B cell (primary cell): Measurements from ENCODE around the gene SCUBE1. TPM values are rescaled to one million over a fixed set of nuclear protein-coding genes. Genes with fewer than 3 reads are reported as not detected.

Experiments
- ATAC-seq: fragments of 200-7000 bp; cut with Tn5 transposase; one replicate; pipeline ENCODE4 v1.10.0; 2021; ENCODE audit warnings: low read depth, mild to moderate bottlenecking, moderate number of reproducible peaks, moderate library complexity
- CTCF ChIA-PET: fragments of 350-600 bp; sonication (Branson Sonifier 250); formaldehyde crosslinking; loops from one replicate; lab custom pipeline; 2021; ENCODE audit warnings: antibody characterized with exemption, inconsistent platforms; lab: Charles Lee
- POLR2A ChIA-PET: fragments of 350-600 bp; sonication (Branson Sonifier 250); formaldehyde crosslinking; loops from one replicate; lab custom pipeline; 2021; ENCODE audit warnings: antibody characterized with exemption; lab: Charles Lee
- DNase-seq: peaks from one replicate; pipeline ENCODE4 v3.0.0; 2013
- H2AFZ ChIP-seq: 2 replicates; pipeline ENCODE4 v1.6.1; 2012; ENCODE audit warnings: mild to moderate bottlenecking, low read depth, low read length; ENCODE audit not compliant: insufficient read depth, poor library complexity, severe bottlenecking
- H3K27ac ChIP-seq, 2 donors: 1 replicate in 1 of 2; 2 replicates in 1 of 2; pipeline ENCODE4 v1.5.1; 2012 to 2013; ENCODE audit warnings: low read length in 2 of 2, mild to moderate bottlenecking in 2 of 2, moderate library complexity in 1 of 2
- H3K27me3 ChIP-seq, 4 experiments: fragments of 200-600 bp in 1 of 4; sonication (generic) in 1 of 4; replicated peaks in 1 of 4; 1 replicate in 2 of 4; 2 replicates in 2 of 4; pipeline versions ENCODE4 v1.6.1 to v1.7.0; 2013 to 2016; ENCODE audit warnings: low read length in 3 of 4, mild to moderate bottlenecking in 2 of 4, mixed read lengths in 1 of 4, moderate library complexity in 1 of 4; ENCODE audit not compliant: insufficient read depth in 4 of 4, control insufficient read depth in 3 of 4; ENCODE audit errors: control extremely low read depth in 1 of 4
- H3K36me3 ChIP-seq, 2 experiments: replicated peaks in 1 of 2; 1 replicate in 1 of 2; 2 replicates in 1 of 2; pipeline versions ENCODE4 v1.6.1 to v1.7.1; 2013; ENCODE audit warnings: low read length in 1 of 2; ENCODE audit not compliant: insufficient read depth in 2 of 2, control insufficient read depth in 1 of 2; ENCODE audit errors: control extremely low read depth in 1 of 2, extremely low read depth in 1 of 2
- H3K4me1 ChIP-seq, 2 donors: fragments of 200-600 bp in 1 of 2; sonication (generic) in 1 of 2; 1 replicate in 1 of 2; 2 replicates in 1 of 2; pipeline versions ENCODE4 v1.5.1 to v1.6.1; 2013 to 2017; ENCODE audit warnings: low read length in 2 of 2; ENCODE audit not compliant: control insufficient read depth in 2 of 2, insufficient read depth in 2 of 2
- H3K4me2 ChIP-seq: replicated peaks from 2 replicates; pipeline ENCODE3; 2012; ENCODE audit warnings: mild to moderate bottlenecking, low read depth, low read length; ENCODE audit not compliant: poor library complexity, severe bottlenecking
- H3K4me3 ChIP-seq, 5 experiments: fragments of 200-600 bp in 1 of 5; sonication (generic) in 1 of 5; 1 replicate in 3 of 5; 2 replicates in 2 of 5; pipeline versions ENCODE4 v1.5.1 to v1.7.0; 2011 to 2016; ENCODE audit warnings: low read length in 4 of 5, mild to moderate bottlenecking in 4 of 5, low read depth in 2 of 5, control low read depth in 1 of 5, moderate library complexity in 1 of 5; ENCODE audit not compliant: insufficient read depth in 1 of 5; ENCODE audit errors: control extremely low read depth in 1 of 5, extremely low read depth in 1 of 5
- H3K79me2 ChIP-seq: fragments of 200-600 bp; sonication (generic); one replicate; pipeline ENCODE4 v1.6.0; 2016; ENCODE audit warnings: low read length; ENCODE audit not compliant: control insufficient read depth, insufficient read depth
- H3K9ac ChIP-seq: fragments of 200-600 bp; sonication (generic); 2 replicates; pipeline ENCODE4 v1.6.1; 2017; ENCODE audit warnings: mild to moderate bottlenecking, low read length, moderate library complexity
- H3K9me3 ChIP-seq, 3 donors: one replicate each; pipeline versions ENCODE4 v1.6.1 to v1.7.1; 2013; ENCODE audit warnings: low read length in 2 of 3; ENCODE audit not compliant: control insufficient read depth in 2 of 3, insufficient read depth in 1 of 3; ENCODE audit errors: control extremely low read depth in 1 of 3
- H4K20me1 ChIP-seq: 2 replicates; pipeline ENCODE4 v1.6.0; 2012; ENCODE audit warnings: mild to moderate bottlenecking, low read length; ENCODE audit not compliant: insufficient read depth, control insufficient read depth, poor library complexity, severe bottlenecking
- H3K27ac Mint-ChIP-seq: one replicate; pipeline ENCODE4 v1.8.0; 2021; ENCODE audit warnings: mixed read lengths
- H3K27me3 Mint-ChIP-seq: one replicate; pipeline ENCODE4 v1.8.0; 2021; ENCODE audit warnings: mixed read lengths
- H3K4me1 Mint-ChIP-seq: one replicate; pipeline ENCODE4 v1.8.0; 2021; ENCODE audit warnings: mixed read lengths
- H3K4me3 Mint-ChIP-seq: one replicate; pipeline ENCODE4 v1.8.0; 2021; ENCODE audit warnings: mixed read lengths
- H3K9me3 Mint-ChIP-seq: one replicate; pipeline ENCODE4 v1.8.0; 2022; ENCODE audit warnings: mixed read lengths; ENCODE audit not compliant: insufficient read depth
- EZH2 ChIP-seq: IDR thresholded peaks from 2 replicates; pipeline ENCODE4 v1.6.1; 2012; ENCODE audit warnings: borderline replicate concordance, low read depth, mild to moderate bottlenecking, moderate library complexity, low read length; ENCODE audit not compliant: insufficient read depth, poor library complexity, severe bottlenecking
- WGBS: methylation state at CpG from one replicate; pipeline ENCODE4 v1.1.5; 2013; ENCODE audit warnings: missing lambda C conversion rate; ENCODE audit not compliant: insufficient coverage; 5-methylcytosine and 5-hydroxymethylcytosine counted together
- intact Hi-C: fragments of 100-400 bp; cut with micrococcal nuclease; formaldehyde crosslinking; loops from one replicate; pipeline ENCODE4 v1.10.0; 2022
- polyA minus RNA-seq: library from RNA; depleted of rRNA, polyadenylated mRNA; stranded (reverse); fragments of >200 nt; gene quantifications from 2 replicates; pipeline ENCODE4 v1.2.3, GENCODE V29; 2012
- polyA plus RNA-seq: library from polyadenylated mRNA; depleted of rRNA; stranded (reverse); fragments of >200 nt; gene quantifications from 2 replicates; pipeline ENCODE4 v1.2.3, GENCODE V29; 2012
- total RNA-seq, 2 donors: library from RNA; stranded (reverse); fragments of 120-200 nt in 1 of 2; gene quantifications; 1 replicate in 1 of 2; 2 replicates in 1 of 2; pipeline versions ENCODE4 v1.2.3 to v1.2.4, GENCODE V29; 2013 to 2022
- TF ChIP-seq, protein P1 (sequence below): fragments of 200-600 bp; IDR thresholded peaks from one replicate; pipeline ENCODE4 v1.8.0; 2022; ENCODE audit warnings: antibody characterized with exemption, mild to moderate bottlenecking

The SCUBE1 gene
- total RNA-seq: not detected in 2 replicates
- total RNA-seq (2013): not detected
- polyA plus RNA-seq: 0.14 TPM in 1 of 2 replicates, not detected in the other
- polyA minus RNA-seq: 0.09 and 0.50 TPM in 2 replicates

DNA sequence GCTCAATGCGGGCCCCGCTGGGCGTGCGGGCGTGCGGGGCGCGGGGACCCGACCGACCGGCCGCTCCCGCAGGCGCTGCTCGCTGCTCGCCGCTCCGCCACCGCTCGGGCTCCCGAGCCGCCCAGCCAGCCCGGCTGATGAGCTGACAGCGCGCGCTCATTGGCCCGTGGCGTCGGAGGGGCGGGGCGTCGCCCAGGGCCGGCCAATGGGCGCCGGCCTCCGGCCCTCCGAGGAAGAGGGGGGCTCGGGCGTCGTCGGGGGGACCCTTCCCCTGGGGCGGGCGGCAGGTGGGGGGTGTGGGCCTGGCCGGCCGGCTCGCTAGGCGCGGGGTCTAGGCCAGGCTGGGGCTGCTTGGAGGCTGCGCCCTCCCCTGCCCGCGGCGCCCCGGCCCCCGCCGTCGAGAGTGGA is at the start of gene SCUBE1:
TSS of gene SCUBE1 (minus strand) at position 111 of the 408 bp plus-strand sequence. CDS start 111 bp downstream, outside the sequence.
- peak; percentile 68 for ATAC-seq

DNA sequence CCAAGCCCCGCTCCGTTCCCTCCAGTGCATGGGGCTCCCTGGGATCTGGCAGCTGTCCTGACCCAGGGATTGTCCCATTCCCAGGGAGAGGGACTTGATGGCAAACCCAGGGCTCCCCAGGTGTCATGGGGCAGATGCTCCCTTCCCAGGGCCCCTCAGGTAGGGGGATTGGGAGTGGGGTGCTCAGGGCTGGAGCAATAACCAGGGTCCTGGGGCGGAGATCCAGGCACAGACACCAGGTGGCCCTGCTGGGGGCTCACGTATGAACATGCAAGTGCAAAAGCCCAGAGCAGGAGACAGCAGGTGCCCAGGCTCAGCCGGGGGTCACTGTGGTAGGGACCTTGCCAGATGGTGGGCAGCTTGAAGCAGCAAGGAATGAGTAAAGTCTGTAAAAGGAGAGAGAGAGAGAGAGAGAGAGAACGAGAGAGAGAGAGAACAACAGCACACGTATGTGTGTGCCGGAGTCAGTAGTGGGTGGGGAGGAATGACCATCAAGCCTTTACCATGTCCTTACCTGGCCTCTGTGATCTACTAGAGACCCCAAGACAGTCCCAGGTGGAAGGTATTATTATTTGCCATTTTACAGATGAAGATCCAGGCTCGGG is 49.3 kb upstream of the SCUBE1 start:
- Histone ChIP-seq H3K4me1 (no peaks in the 10 kb centered on the region), H3K9ac (no peak overlapping the region), H3K9me3 (no peaks in the 10 kb centered on the region), H3K4me3 (no peak overlapping the region), H3K27me3 (peaks cover 0 to 12% (median 4%) of the 10 kb centered on the region in 4 experiments), H2AFZ (no peak overlapping the region), H3K4me2 (no peak overlapping the region), H3K27ac (no peak overlapping the region), H4K20me1 (no peaks in the 10 kb centered on the region), H3K79me2 (no peaks in the 10 kb centered on the region), H3K36me3 (no peaks in the 10 kb centered on the region)
- ChIA-PET CTCF (no interaction called here), POLR2A (interaction anchor here (0.6 kb wide), 1 partner anchor 247 kb away, joined by 3 read pairs; no protein-coding TSS in a partner anchor)
- no peaks in the 10 kb centered on the region for H3K4me1 Mint-ChIP-seq
- DNase-seq (no peak), ATAC-seq (no peak)
- H3K4me3 Mint-ChIP-seq: no peak overlapping the region
- 92% methylated on average over 8 of the region's 9 CpGs for WGBS
- intact Hi-C loops: no loop called here
- TF ChIP-seq, protein P1, sequence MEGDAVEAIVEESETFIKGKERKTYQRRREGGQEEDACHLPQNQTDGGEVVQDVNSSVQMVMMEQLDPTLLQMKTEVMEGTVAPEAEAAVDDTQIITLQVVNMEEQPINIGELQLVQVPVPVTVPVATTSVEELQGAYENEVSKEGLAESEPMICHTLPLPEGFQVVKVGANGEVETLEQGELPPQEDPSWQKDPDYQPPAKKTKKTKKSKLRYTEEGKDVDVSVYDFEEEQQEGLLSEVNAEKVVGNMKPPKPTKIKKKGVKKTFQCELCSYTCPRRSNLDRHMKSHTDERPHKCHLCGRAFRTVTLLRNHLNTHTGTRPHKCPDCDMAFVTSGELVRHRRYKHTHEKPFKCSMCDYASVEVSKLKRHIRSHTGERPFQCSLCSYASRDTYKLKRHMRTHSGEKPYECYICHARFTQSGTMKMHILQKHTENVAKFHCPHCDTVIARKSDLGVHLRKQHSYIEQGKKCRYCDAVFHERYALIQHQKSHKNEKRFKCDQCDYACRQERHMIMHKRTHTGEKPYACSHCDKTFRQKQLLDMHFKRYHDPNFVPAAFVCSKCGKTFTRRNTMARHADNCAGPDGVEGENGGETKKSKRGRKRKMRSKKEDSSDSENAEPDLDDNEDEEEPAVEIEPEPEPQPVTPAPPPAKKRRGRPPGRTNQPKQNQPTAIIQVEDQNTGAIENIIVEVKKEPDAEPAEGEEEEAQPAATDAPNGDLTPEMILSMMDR: no peak
- TF ChIP-seq EZH2: no peak
- no peaks in the 10 kb centered on the region for H3K9me3 Mint-ChIP-seq
- peaks cover 10% of the 10 kb centered on the region for H3K27me3 Mint-ChIP-seq
- no peak overlapping the region for H3K27ac Mint-ChIP-seq

More for the DNA sequence above, at the start of gene SCUBE1:
- Histone ChIP-seq H3K27ac (no peak within 1 kb of the TSS), H2AFZ (no peak within 1 kb of the TSS), H3K9me3 (peaks cover 0 to 3% (median 0%) of the 10 kb centered on the region in 3 donors), H3K4me3 (no peak within 1 kb of the TSS), H3K4me2 (peak within 1 kb of the TSS; percentile 67), H3K27me3 (peaks cover 0 to 57% (median 18%) of the 10 kb centered on the region in 4 experiments), H4K20me1 (no peaks in the 10 kb centered on the region), H3K4me1 (peaks cover 0 to 9% of the 10 kb centered on the region in 2 donors), H3K9ac (no peak within 1 kb of the TSS), H3K79me2 (no peaks in the 10 kb centered on the region), H3K36me3 (no peaks in the 10 kb centered on the region)
- Mint-ChIP-seq H3K4me3 (peak within 1 kb of the TSS; percentile 68), H3K9me3 (no peaks in the 10 kb centered on the region), H3K27ac (no peak within 1 kb of the TSS), H3K4me1 (peaks cover 13% of the 10 kb centered on the region), H3K27me3 (peaks cover 58% of the 10 kb centered on the region)
- intact Hi-C loops: no loop called here
- CTCF ChIA-PET: no interaction called here
- WGBS: 4% methylated on average over 56 of the region's 56 CpGs
- TF ChIP-seq, protein P1: no peak
- POLR2A ChIA-PET: interaction anchor here (0.6 kb wide), 1 partner anchor 155 kb away, joined by 3 read pairs; no protein-coding TSS in a partner anchor
- peak; percentile 55 for DNase-seq
